Upper lobe of left lung (tissue), 4 donors: ENCODE data around the gene FBXL17.

Experiments
- EP300 ChIP-seq, 4 donors: sonication (generic); formaldehyde crosslinking; IDR thresholded peaks; one replicate each; pipeline ENCODE4 v1.5.1; 2017; ENCODE audit warnings: antibody characterized with exemption in 4 of 4, control low read depth in 2 of 4
- POLR2AphosphoS5 ChIP-seq, 2 donors: sonication (generic); formaldehyde crosslinking; IDR thresholded peaks; one replicate each; pipeline ENCODE4 v1.5.1; 2017; ENCODE audit warnings: antibody characterized with exemption in 2 of 2

DNA sequence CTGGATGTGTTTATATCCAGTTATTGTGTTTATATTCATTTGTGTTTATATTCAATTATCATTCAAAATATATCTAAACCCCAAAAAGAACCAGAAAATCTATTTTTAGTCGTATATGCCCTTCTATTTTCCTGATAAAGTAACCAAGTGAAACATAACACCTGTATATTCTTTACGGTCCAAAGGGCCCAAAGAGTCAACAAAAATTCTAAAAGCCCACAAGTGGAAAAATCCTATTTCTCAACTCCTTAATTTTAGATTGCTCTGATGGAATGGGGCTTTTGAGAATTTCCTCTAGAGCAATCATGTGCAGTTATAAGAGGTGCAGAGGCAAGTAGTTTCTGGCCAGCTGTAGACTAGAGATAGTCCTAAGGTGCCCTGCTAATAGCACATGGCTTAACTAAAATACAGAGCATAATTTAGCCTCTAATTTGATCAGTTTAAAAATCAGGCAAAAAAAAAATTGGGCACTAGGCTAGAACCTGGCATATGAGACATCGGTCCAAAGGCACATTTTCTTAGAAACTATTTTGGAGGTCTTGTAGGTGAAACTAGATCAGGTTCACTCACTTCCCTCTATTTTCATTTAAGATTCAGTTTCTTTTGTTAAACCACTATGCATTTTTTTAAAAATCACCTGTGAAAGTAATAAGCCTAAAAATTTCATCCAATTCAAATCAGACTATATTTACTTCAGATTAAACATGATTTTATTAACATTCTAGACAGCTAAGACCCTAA, 256.0 kb downstream of the FBXL17 start:
- TF ChIP-seq POLR2AphosphoS5 (IDR thresholded peaks at IDR 0.05) (no peak), EP300 (IDR thresholded peaks at IDR 0.05) (no peak)
